ENCODE results near the gene LGR6.

DNA sequence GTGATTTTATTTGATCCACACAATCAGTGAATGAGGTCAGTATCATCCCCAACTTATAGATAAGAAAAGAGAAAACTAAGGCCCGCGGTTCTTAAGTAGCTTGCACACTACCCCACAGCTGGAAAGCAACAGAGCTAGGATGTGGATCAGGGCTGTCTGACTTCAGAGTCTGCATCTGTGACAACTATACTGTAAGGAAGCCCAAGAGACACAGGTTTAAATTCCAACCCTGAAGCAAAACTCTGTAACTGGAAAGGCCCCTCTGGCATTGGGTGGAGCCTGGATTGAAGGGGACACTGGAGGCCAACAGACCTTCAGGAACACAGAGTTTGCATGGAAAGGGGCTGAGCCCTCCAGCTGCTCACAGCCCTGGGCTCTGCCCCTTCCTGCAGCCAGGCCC lies 40.2 kb downstream of the LGR6 start:
- TF ChIP-seq, protein P1, sequence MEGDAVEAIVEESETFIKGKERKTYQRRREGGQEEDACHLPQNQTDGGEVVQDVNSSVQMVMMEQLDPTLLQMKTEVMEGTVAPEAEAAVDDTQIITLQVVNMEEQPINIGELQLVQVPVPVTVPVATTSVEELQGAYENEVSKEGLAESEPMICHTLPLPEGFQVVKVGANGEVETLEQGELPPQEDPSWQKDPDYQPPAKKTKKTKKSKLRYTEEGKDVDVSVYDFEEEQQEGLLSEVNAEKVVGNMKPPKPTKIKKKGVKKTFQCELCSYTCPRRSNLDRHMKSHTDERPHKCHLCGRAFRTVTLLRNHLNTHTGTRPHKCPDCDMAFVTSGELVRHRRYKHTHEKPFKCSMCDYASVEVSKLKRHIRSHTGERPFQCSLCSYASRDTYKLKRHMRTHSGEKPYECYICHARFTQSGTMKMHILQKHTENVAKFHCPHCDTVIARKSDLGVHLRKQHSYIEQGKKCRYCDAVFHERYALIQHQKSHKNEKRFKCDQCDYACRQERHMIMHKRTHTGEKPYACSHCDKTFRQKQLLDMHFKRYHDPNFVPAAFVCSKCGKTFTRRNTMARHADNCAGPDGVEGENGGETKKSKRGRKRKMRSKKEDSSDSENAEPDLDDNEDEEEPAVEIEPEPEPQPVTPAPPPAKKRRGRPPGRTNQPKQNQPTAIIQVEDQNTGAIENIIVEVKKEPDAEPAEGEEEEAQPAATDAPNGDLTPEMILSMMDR (conservative IDR thresholded peaks at IDR 0.05; ENCODE audit: low read length) = no peak
- TF ChIP-seq EZH2phosphoT487 (IDR thresholded peaks at IDR 0.05; ENCODE audit: borderline replicate concordance) = no peak

All from Loucy (cell line).